GM23248 (cell line): ENCODE data around the gene IKZF1. TPM values are rescaled to one million over a fixed set of nuclear protein-coding genes. Genes with fewer than 3 reads are reported as not detected.

Experiments used
- DNase-seq: peaks from one replicate; pipeline ENCODE4 v3.0.0-alpha.2; 2015
- H2AFZ ChIP-seq: fragments of 200-600 bp; sonication (generic); 2 replicates; pipeline ENCODE4 v1.6.1; 2016; ENCODE audit warnings: antibody characterized with exemption
- H3F3A ChIP-seq: fragments of 200-600 bp; sonication (generic); 2 replicates; pipeline ENCODE4 v1.6.1; 2016; ENCODE audit warnings: mild to moderate bottlenecking, antibody characterized with exemption, mixed run types; ENCODE audit not compliant: insufficient read depth
- H3K27ac ChIP-seq: fragments of 200-600 bp; sonication (generic); 2 replicates; pipeline ENCODE4 v1.5.1; 2016; ENCODE audit warnings: mild to moderate bottlenecking
- H3K27me3 ChIP-seq: fragments of 200-600 bp; sonication (generic); replicated peaks from 2 replicates; pipeline ENCODE4 v1.6.1; 2016; ENCODE audit warnings: mild to moderate bottlenecking; ENCODE audit not compliant: insufficient read depth
- H3K36me3 ChIP-seq: fragments of 200-600 bp; sonication (generic); 2 replicates; pipeline ENCODE4 v1.6.1; 2016; ENCODE audit warnings: low read depth, mild to moderate bottlenecking
- H3K4me1 ChIP-seq: fragments of 200-600 bp; sonication (generic); 2 replicates; pipeline ENCODE4 v1.6.1; 2016; ENCODE audit warnings: mild to moderate bottlenecking; ENCODE audit not compliant: insufficient read depth
- H3K4me2 ChIP-seq: fragments of 200-600 bp; sonication (generic); one replicate; pipeline ENCODE4 v1.6.1; 2016; ENCODE audit warnings: mild to moderate bottlenecking; ENCODE audit not compliant: unreplicated experiment
- H3K4me3 ChIP-seq: fragments of 200-600 bp; sonication (generic); 2 replicates; pipeline ENCODE4 v1.5.1; 2016; ENCODE audit warnings: mild to moderate bottlenecking
- H3K79me2 ChIP-seq: fragments of 200-600 bp; sonication (generic); 2 replicates; pipeline ENCODE4 v1.6.1; 2016; ENCODE audit warnings: mild to moderate bottlenecking; ENCODE audit not compliant: insufficient read depth
- H3K9ac ChIP-seq: fragments of 200-600 bp; sonication (generic); 2 replicates; pipeline ENCODE4 v1.6.1; 2016; ENCODE audit warnings: mild to moderate bottlenecking
- H3K9me2 ChIP-seq: fragments of 200-600 bp; sonication (generic); 2 replicates; pipeline ENCODE4 v1.6.1; 2016; ENCODE audit warnings: mixed run types, mild to moderate bottlenecking, moderate library complexity; ENCODE audit not compliant: insufficient read depth
- H3K9me3 ChIP-seq: fragments of 200-600 bp; sonication (generic); one replicate; pipeline ENCODE4 v1.6.1; 2017; ENCODE audit warnings: low read depth
- H4K20me1 ChIP-seq: fragments of 200-600 bp; sonication (generic); 2 replicates; pipeline ENCODE4 v1.6.0; 2016; ENCODE audit not compliant: insufficient read depth
- EZH2 ChIP-seq: fragments of 200-600 bp; sonication (generic); IDR thresholded peaks from 2 replicates; pipeline ENCODE4 v1.6.1; 2018; ENCODE audit warnings: antibody characterized with exemption, mild to moderate bottlenecking; ENCODE audit not compliant: insufficient read depth, poor library complexity, severe bottlenecking
- EZH2phosphoT487 ChIP-seq: fragments of 200-600 bp; sonication (generic); IDR thresholded peaks from 2 replicates; pipeline ENCODE4 v1.6.1; 2018; ENCODE audit warnings: antibody characterized with exemption, moderate library complexity, mild to moderate bottlenecking, low read depth; ENCODE audit not compliant: insufficient read depth
- WGBS, 2 experiments: methylation state at CpG; one replicate each; pipeline ENCODE4 v1.1.6; 2015 to 2017; ENCODE audit warnings: low lambda C conversion rate in 2 of 2, low coverage in 1 of 2; ENCODE audit errors: missing lambda C conversion rate in 2 of 2; 5-methylcytosine and 5-hydroxymethylcytosine counted together
- in situ Hi-C: fragments of 300-500 bp; cut with MboI; formaldehyde crosslinking; loops from 2 replicates; pipeline ENCODE4 v1.15.0; 2020
- polyA plus RNA-seq: library from polyadenylated mRNA; unstranded; fragments of >200 nt; fragmentation: Nextera tagmentation; extraction: Ambion mirVana; gene quantifications from 2 replicates; pipeline ENCODE4 v1.2.1, GENCODE V29; 2016
- total RNA-seq: library from RNA; depleted of rRNA; stranded (reverse); fragments of >200 nt; shearing (Covaris generic); gene quantifications from 2 replicates; pipeline ENCODE4 v1.2.3, GENCODE V29; 2014

Gene IKZF1
- total and polyA plus RNA-seq, 2 experiments from 2014 or later, result not detected

DNA sequence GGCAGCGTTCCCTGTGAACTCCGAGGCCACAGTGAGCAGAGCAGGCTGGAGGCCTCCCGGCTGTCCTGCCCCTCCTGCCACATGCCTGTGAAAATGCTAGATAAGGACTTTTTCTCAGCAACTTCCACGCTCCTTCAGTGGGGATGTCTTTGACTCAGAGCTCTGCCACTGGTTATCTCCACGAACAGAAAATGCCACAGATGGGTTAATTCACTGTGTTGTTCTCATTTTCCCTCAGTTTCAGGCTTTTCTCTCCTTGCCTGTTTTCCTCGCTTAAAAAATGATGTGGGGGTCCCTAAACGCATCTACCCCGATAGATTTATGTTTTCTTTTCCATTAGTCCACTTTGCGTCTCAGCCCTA, 51.3 kb downstream of the IKZF1 start:
- no peak overlapping the region for H3K4me3 ChIP-seq
- H3K27ac ChIP-seq, result no peak overlapping the region
- H3K4me1 ChIP-seq, result no peaks in the 10 kb centered on the region
- H3F3A ChIP-seq, result no peaks in the 10 kb centered on the region
- in situ Hi-C loops, result no loop called here
- peaks cover 40% of the 10 kb centered on the region for H3K27me3 ChIP-seq
- H4K20me1 ChIP-seq, result no peaks in the 10 kb centered on the region
- no peak for DNase-seq
- no peak overlapping the region for H2AFZ ChIP-seq
- H3K9me2 ChIP-seq, result no peaks in the 10 kb centered on the region
- TF ChIP-seq EZH2phosphoT487, result no peak
- TF ChIP-seq EZH2, result no peak
- no peak overlapping the region for H3K9ac ChIP-seq
- no peak overlapping the region for H3K4me2 ChIP-seq
- no peaks in the 10 kb centered on the region for H3K36me3 ChIP-seq
- 32 to 36% methylated on average over 9 of the region's 9 CpGs for WGBS, 2 experiments
- no peaks in the 10 kb centered on the region for H3K79me2 ChIP-seq
- H3K9me3 ChIP-seq, result no peaks in the 10 kb centered on the region

- Histone ChIP-seq H3K4me3 (no peak overlapping the region), H3K27ac (no peak overlapping the region), H3K36me3 (no peaks in the 10 kb centered on the region), H3K4me2 (no peak overlapping the region), H3K4me1 (no peaks in the 10 kb centered on the region), H3K27me3 (peaks cover 39% of the 10 kb centered on the region), H3K9me3 (no peaks in the 10 kb centered on the region), H2AFZ (no peak overlapping the region), H3K9ac (no peak overlapping the region), H3F3A (no peaks in the 10 kb centered on the region), H3K9me2 (no peaks in the 10 kb centered on the region), H3K79me2 (no peaks in the 10 kb centered on the region), H4K20me1 (no peaks in the 10 kb centered on the region)
- DNase-seq, result no peak
- TF ChIP-seq EZH2phosphoT487 (no peak), EZH2 (no peak)
- in situ Hi-C loops, result no loop called here
- 68 to 73% methylated on average over 15 of the region's 15 CpGs for WGBS, 2 experiments
Observed at GRCh38 chr7:50356212-50356944, 51.9 kb downstream of the IKZF1 start.

- Histone ChIP-seq H3K27me3 (peaks cover 34% of the 10 kb centered on the region), H3K36me3 (no peaks in the 10 kb centered on the region), H2AFZ (no peak overlapping the region), H3K79me2 (no peaks in the 10 kb centered on the region), H3F3A (no peaks in the 10 kb centered on the region), H4K20me1 (no peaks in the 10 kb centered on the region), H3K9me2 (no peaks in the 10 kb centered on the region), H3K27ac (no peak overlapping the region), H3K4me3 (no peak overlapping the region), H3K9ac (no peak overlapping the region), H3K4me1 (no peaks in the 10 kb centered on the region), H3K4me2 (no peak overlapping the region), H3K9me3 (no peaks in the 10 kb centered on the region)
- in situ Hi-C loops, result no loop called here
- WGBS, 2 experiments, result 49 to 81% methylated on average over 3 to 7 of the region's 7 CpGs
- TF ChIP-seq EZH2 (no peak), EZH2phosphoT487 (no peak)
- DNase-seq, result no peak
Observed at GRCh38 chr7:50356945-50357268, 52.4 kb downstream of the IKZF1 start.

- no peaks in the 10 kb centered on the region for H3K9me3 ChIP-seq
- H3K4me2 ChIP-seq, result no peak overlapping the region
- no peaks in the 10 kb centered on the region for H3K4me1 ChIP-seq
- no peak for TF ChIP-seq EZH2phosphoT487
- no peak for TF ChIP-seq EZH2
- H4K20me1 ChIP-seq, result no peaks in the 10 kb centered on the region
- H3F3A ChIP-seq, result no peaks in the 10 kb centered on the region
- no peak overlapping the region for H3K27ac ChIP-seq
- peaks cover 29% of the 10 kb centered on the region for H3K27me3 ChIP-seq
- DNase-seq, result no peak
- in situ Hi-C loops, result no loop called here
- H3K79me2 ChIP-seq, result no peaks in the 10 kb centered on the region
- no peaks in the 10 kb centered on the region for H3K36me3 ChIP-seq
- WGBS, 2 experiments, result 41 to 49% methylated on average over 8 of the region's 8 CpGs
- no peak overlapping the region for H2AFZ ChIP-seq
- no peaks in the 10 kb centered on the region for H3K9me2 ChIP-seq
- H3K4me3 ChIP-seq, result no peak overlapping the region
- no peak overlapping the region for H3K9ac ChIP-seq
Observed at GRCh38 chr7:50357426-50357825, 52.9 kb downstream of the IKZF1 start.
